HEK293 (cell line): ENCODE results near the gene PLD3.
A peak's percentile ranks its signal among the peaks of the same experiment; 100 is the strongest.
"Not testable (repeated sequence)": the region's sequence is repeated elsewhere in the genome, so short reads cannot be mapped to it uniquely, and the experiment has no call there.

Source experiments
- CTCF ChIA-PET: fragments of 350-600 bp; formaldehyde crosslinking; extraction: SDS; loops from one replicate; lab custom pipeline; 2021; ENCODE audit warnings: antibody characterized with exemption; lab: Yijun Ruan, JAX
- POLR2A ChIA-PET: fragments of 300-600 bp; formaldehyde crosslinking; extraction: SDS; loops from one replicate; lab custom pipeline; 2020; ENCODE audit warnings: antibody characterized with exemption, inconsistent platforms; lab: Yijun Ruan, JAX
- H3K27ac ChIP-seq: fragments of 200-500 bp; sonication (Bioruptor generic); 2 replicates; pipeline ENCODE4 v1.5.1; 2014; ENCODE audit warnings: low read depth, low read length, control low read depth, inconsistent platforms; ENCODE audit errors: extremely low read depth
- H3K36me3 ChIP-seq, 2 experiments: fragments of 200-500 bp in 1 of 2; sonication (Bioruptor generic) in 1 of 2; 1 replicate in 1 of 2; 2 replicates in 1 of 2; pipeline ENCODE4 v1.5.1; 2014 to 2017; ENCODE audit warnings: inconsistent platforms in 2 of 2, low read length in 2 of 2; ENCODE audit not compliant: control insufficient read depth in 2 of 2, insufficient read depth in 1 of 2
- H3K4me1 ChIP-seq: fragments of 200-500 bp; sonication (Bioruptor generic); 2 replicates; pipeline ENCODE4 v1.5.1; 2014; ENCODE audit warnings: mild to moderate bottlenecking, low read length, inconsistent platforms; ENCODE audit not compliant: control insufficient read depth, insufficient read depth
- H3K4me3 ChIP-seq: 2 replicates; pipeline ENCODE4 v1.5.1; 2011; ENCODE audit warnings: low read depth, mild to moderate bottlenecking, control low read depth, low read length, moderate library complexity
- H3K9me3 ChIP-seq: fragments of 200-500 bp; sonication (Bioruptor generic); 2 replicates; pipeline ENCODE4 v1.5.1; 2014; ENCODE audit warnings: low read depth, low read length, inconsistent platforms; ENCODE audit not compliant: control insufficient read depth, insufficient read depth
- ZIC2 ChIP-seq: fragments of 450-650 bp; formaldehyde crosslinking; IDR thresholded peaks from 2 replicates; pipeline ENCODE4 v1.5.1; 2016; ENCODE audit warnings: missing biosample characterization, missing genetic modification characterization
- ZNF121 ChIP-seq: fragments of 450-650 bp; formaldehyde crosslinking; IDR thresholded peaks from 2 replicates; pipeline ENCODE4 v1.5.1; 2016; ENCODE audit warnings: missing biosample characterization, missing genetic modification characterization
- ZNF366 ChIP-seq: fragments of 450-650 bp; formaldehyde crosslinking; conservative IDR thresholded peaks from 2 replicates; pipeline ENCODE4 v1.5.1; 2016; ENCODE audit warnings: missing biosample characterization, missing genetic modification characterization
- ZNF37A ChIP-seq: fragments of 450-650 bp; IDR thresholded peaks from 2 replicates; pipeline ENCODE4 v1.5.1; 2018; ENCODE audit warnings: missing biosample characterization, missing genetic modification characterization
- ZNF433 ChIP-seq: fragments of 450-650 bp; formaldehyde crosslinking; IDR thresholded peaks from 2 replicates; pipeline ENCODE4 v1.5.1; 2016; ENCODE audit warnings: missing biosample characterization, missing genetic modification characterization, low read depth
- ZNF664 ChIP-seq: fragments of 450-650 bp; formaldehyde crosslinking; IDR thresholded peaks from 2 replicates; pipeline ENCODE4 v1.5.1; 2016; ENCODE audit warnings: missing biosample characterization, missing genetic modification characterization
- ZSCAN4 ChIP-seq: fragments of 450-650 bp; formaldehyde crosslinking; IDR thresholded peaks from 2 replicates; pipeline ENCODE4 v1.5.1; 2017; ENCODE audit warnings: missing biosample characterization, missing genetic modification characterization
- TF ChIP-seq, protein P1 (sequence below): fragments of 450-650 bp; formaldehyde crosslinking; IDR thresholded peaks from 2 replicates; pipeline ENCODE4 v1.5.1; 2016; ENCODE audit warnings: missing biosample characterization, missing genetic modification characterization
- TF ChIP-seq, protein P2 (sequence below): fragments of 450-650 bp; formaldehyde crosslinking; IDR thresholded peaks from 2 replicates; pipeline ENCODE4 v1.5.1; 2016; ENCODE audit warnings: missing biosample characterization, missing genetic modification characterization

The PLD3 gene

DNA sequence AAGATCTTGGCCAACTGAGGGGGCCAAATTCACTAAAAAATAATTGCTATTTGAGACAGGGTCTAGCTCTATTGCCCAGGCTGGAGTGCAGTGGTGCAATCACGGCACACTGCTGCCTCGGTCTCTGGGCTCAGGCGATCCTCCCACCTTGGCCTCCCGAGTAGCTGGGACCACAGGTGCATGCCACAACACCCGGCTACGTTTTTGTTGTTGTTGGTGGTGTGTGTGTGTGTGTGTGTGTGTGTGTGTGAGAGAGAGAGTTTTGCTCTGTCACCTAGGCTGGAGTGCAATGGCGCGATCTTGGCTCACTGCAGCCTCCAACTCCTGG is 60.1 kb downstream of the PLD3 start:
- CTCF ChIA-PET, result interaction anchor here (0.6 to 4.4 kb wide), 7 partner anchors 12 to 113 kb away, joined by 3 to 37 read pairs (median 4); partner anchors contain the start of gene SERTAD1
- H3K4me3 ChIP-seq, H3K36me3 ChIP-seq: not testable (repeated sequence)
- peak; percentile 29 for TF ChIP-seq ZSCAN4 (tag by site-specific recombination)
- peak; percentile 98 for TF ChIP-seq ZNF121 (tag by site-specific recombination)
- TF ChIP-seq, all 188 proteins: peak for 2; not testable (repeated sequence) for 186
- POLR2A ChIA-PET, result interaction anchor here (1.2 to 1.8 kb wide), 2 partner anchors 18 to 34 kb away, joined by 4 to 6 read pairs; partner anchors contain the start of gene SERTAD1
- H3K4me1 ChIP-seq, H3K9me3 ChIP-seq, H3K27ac ChIP-seq: not testable (repeated sequence)

DNA sequence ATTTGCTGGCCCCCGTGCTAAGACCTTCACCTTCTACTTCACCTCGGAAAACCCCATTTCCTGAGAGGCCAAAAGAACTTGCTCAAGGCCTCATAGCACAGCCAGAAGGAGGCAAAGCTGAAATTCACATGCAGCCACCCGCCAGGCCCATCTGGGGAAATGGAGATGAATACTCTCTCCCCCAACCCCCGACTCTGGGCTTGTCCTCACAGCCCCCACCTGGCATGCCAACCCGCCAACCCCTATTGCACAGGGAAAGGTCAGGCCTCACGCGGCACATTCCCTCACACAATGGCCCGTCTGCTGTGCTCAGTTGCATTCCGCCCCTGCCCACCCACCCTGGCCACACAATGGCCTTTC is 61.5 kb downstream of the PLD3 start:
- no peak for TF ChIP-seq ZNF366 (tag by site-specific recombination)
- H3K36me3 ChIP-seq, result no peaks in the 10 kb centered on the region
- H3K4me1 ChIP-seq, result no peaks in the 10 kb centered on the region
- POLR2A ChIA-PET, result interaction anchor here (1.2 kb wide), 1 partner anchor 44 kb away, joined by 3 read pairs; no protein-coding TSS in a partner anchor
- H3K9me3 ChIP-seq, result no peaks in the 10 kb centered on the region
- H3K4me3 ChIP-seq, result no peak overlapping the region
- CTCF ChIA-PET, result interaction anchor here (0.5 to 4.4 kb wide), 4 partner anchors 11 to 111 kb away, joined by 4 to 37 read pairs (median 6); no protein-coding TSS in a partner anchor
- H3K27ac ChIP-seq, result no peak overlapping the region

DNA sequence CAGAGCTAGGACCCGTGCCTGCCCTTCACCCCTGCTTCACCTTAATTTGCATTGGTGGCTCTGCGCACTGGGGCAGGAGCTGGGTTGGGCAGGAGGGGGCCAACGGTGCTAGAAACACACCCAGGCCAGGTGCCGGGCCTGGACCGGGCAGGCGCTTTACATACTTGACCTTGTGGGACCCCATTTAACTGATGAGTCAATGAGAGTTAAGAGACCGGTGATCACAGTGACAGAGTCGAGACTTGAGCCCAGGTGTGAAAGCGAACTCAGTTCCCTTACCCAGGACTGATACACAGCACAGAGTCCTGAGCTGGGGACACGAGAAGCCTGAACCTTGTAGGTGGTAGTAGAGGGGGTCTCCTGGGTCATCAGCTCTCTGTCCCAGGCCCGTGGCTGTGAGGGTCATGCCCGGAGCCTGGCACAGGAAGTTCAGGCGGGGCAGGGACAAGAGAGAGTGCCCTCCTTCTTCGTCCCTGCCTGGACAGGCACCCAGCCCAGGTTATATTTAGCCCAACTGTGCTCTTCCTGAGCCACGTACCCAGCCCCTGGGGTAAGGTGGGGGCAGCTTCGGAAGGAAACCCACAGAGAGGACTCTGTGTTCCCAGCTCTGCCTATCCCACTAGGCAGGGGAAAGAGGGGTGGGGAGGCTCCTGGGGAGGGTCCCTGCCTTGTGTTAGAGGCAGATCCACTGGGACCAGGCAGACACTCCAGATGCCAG is 62.8 kb downstream of the PLD3 start:
- no peak overlapping the region for H3K4me3 ChIP-seq
- POLR2A ChIA-PET, result interaction anchor here (0.6 to 5.5 kb wide), 5 partner anchors 10 to 51 kb away, joined by 3 to 38 read pairs (median 4); partner anchors contain the start of gene SERTAD1
- H3K9me3 ChIP-seq, result no peaks in the 10 kb centered on the region
- no peaks in the 10 kb centered on the region for H3K4me1 ChIP-seq
- no peaks in the 10 kb centered on the region for H3K36me3 ChIP-seq
- CTCF ChIA-PET, result interaction anchor here (0.7 to 4.4 kb wide), 4 partner anchors 9 to 53 kb away, joined by 3 to 37 read pairs (median 6); no protein-coding TSS in a partner anchor
- H3K27ac ChIP-seq, result no peak overlapping the region
- TF ChIP-seq, protein P1, sequence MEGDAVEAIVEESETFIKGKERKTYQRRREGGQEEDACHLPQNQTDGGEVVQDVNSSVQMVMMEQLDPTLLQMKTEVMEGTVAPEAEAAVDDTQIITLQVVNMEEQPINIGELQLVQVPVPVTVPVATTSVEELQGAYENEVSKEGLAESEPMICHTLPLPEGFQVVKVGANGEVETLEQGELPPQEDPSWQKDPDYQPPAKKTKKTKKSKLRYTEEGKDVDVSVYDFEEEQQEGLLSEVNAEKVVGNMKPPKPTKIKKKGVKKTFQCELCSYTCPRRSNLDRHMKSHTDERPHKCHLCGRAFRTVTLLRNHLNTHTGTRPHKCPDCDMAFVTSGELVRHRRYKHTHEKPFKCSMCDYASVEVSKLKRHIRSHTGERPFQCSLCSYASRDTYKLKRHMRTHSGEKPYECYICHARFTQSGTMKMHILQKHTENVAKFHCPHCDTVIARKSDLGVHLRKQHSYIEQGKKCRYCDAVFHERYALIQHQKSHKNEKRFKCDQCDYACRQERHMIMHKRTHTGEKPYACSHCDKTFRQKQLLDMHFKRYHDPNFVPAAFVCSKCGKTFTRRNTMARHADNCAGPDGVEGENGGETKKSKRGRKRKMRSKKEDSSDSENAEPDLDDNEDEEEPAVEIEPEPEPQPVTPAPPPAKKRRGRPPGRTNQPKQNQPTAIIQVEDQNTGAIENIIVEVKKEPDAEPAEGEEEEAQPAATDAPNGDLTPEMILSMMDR, result no peak
- no peak for TF ChIP-seq ZNF37A (tag by site-specific recombination)
- TF ChIP-seq, protein P2, sequence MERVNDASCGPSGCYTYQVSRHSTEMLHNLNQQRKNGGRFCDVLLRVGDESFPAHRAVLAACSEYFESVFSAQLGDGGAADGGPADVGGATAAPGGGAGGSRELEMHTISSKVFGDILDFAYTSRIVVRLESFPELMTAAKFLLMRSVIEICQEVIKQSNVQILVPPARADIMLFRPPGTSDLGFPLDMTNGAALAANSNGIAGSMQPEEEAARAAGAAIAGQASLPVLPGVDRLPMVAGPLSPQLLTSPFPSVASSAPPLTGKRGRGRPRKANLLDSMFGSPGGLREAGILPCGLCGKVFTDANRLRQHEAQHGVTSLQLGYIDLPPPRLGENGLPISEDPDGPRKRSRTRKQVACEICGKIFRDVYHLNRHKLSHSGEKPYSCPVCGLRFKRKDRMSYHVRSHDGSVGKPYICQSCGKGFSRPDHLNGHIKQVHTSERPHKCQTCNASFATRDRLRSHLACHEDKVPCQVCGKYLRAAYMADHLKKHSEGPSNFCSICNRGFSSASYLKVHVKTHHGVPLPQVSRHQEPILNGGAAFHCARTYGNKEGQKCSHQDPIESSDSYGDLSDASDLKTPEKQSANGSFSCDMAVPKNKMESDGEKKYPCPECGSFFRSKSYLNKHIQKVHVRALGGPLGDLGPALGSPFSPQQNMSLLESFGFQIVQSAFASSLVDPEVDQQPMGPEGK (tag by site-specific recombination), result 0 out of 2 replicates have a peak, but pooled peaks have one; percentile 27

- Histone ChIP-seq H3K9me3 (no peaks in the 10 kb centered on the region), H3K4me3 (no peak overlapping the region), H3K27ac (no peak overlapping the region), H3K4me1 (peaks cover 4% of the 10 kb centered on the region; the same call in 1 of the 2 replicates), H3K36me3 (no peaks in the 10 kb centered on the region)
- ChIA-PET POLR2A (interaction anchor here (0.6 to 5.5 kb wide), 6 partner anchors 8 to 137 kb away, joined by 3 to 38 read pairs (median 6); partner anchors contain the start of gene SERTAD1), CTCF (interaction anchor here (0.6 to 4.4 kb wide), 7 partner anchors 8 to 223 kb away, joined by 3 to 37 read pairs (median 4); partner anchors contain the start of gene SERTAD1)
- TF ChIP-seq ZNF664 (tag by site-specific recombination) (0 out of 2 replicates have a peak, but pooled peaks have one; percentile 8), ZIC2 (peak; percentile 24; the same call in 1 of the 2 replicates), ZNF433 (tag by site-specific recombination) (no peak)
These were observed 63.5 kb downstream of the PLD3 start for GRCh38 chr19:40411958-40412499.
